ENCODE measurements around the gene MMP23B.
"Not testable (repeated sequence)": the region's sequence is repeated elsewhere in the genome, so short reads cannot be mapped to it uniquely, and the experiment has no call there.

The MMP23B gene

GRCh38 chr1:1671365-1672119 is 39.6 kb downstream of the MMP23B start:
- no peak for DNase-seq

GRCh38 chr1:1672181-1672965 is 40.4 kb downstream of the MMP23B start:
- no peak for DNase-seq

- not testable (repeated sequence) for DNase-seq
Measured at GRCh38 chr1:1674806-1675205, 42.8 kb downstream of the MMP23B start.

GRCh38 chr1:1675218-1675617 is 43.2 kb downstream of the MMP23B start:
- not testable (repeated sequence) for DNase-seq

GRCh38 chr1:1676087-1676486 is 44.1 kb downstream of the MMP23B start:
- not testable (repeated sequence) for DNase-seq

GRCh38 chr1:1677718-1678580 is 46.0 kb downstream of the MMP23B start:
- DNase-seq, result peak; percentile 68

- peak; percentile 63 for DNase-seq
Measured at GRCh38 chr1:1678581-1679380, 46.8 kb downstream of the MMP23B start.

- DNase-seq, result no peak
Measured at GRCh38 chr1:1680031-1680911, 48.3 kb downstream of the MMP23B start.

GRCh38 chr1:1680912-1681273 is 48.9 kb downstream of the MMP23B start:
- DNase-seq, result no peak

GRCh38 chr1:1683104-1683905 is 51.3 kb downstream of the MMP23B start:
- no peak for DNase-seq
